ENCODE results near the gene MIA2. TPM values are rescaled to one million over a fixed set of nuclear protein-coding genes. Genes with fewer than 3 reads are reported as not detected.

Gene MIA2
- total RNA-seq, 1 donor from 2014 or later: 19.8 TPM

GRCh38 chr14:39264057-39264456, 30.3 kb downstream of the MIA2 start:
- DNase-seq (ENCODE audit: low spot score): no peak
- Mint-ChIP-seq H3K27me3 (ENCODE audit: unreplicated experiment) (peaks cover 12% of the 10 kb centered on the region), H3K4me1 (ENCODE audit: unreplicated experiment) (peaks cover 20% of the 10 kb centered on the region), H3K9me3 (ENCODE audit: unreplicated experiment) (no peaks in the 10 kb centered on the region), H3K36me3 (ENCODE audit: low read depth, unreplicated experiment) (peaks cover 4% of the 10 kb centered on the region), H3K27ac (ENCODE audit: unreplicated experiment) (no peak overlapping the region), H3K4me3 (ENCODE audit: unreplicated experiment) (peak overlapping the region; percentile 29)
- no peak for TF ChIP-seq CTCF (IDR thresholded peaks at IDR 0.05; ENCODE audit: unreplicated experiment)

DNA sequence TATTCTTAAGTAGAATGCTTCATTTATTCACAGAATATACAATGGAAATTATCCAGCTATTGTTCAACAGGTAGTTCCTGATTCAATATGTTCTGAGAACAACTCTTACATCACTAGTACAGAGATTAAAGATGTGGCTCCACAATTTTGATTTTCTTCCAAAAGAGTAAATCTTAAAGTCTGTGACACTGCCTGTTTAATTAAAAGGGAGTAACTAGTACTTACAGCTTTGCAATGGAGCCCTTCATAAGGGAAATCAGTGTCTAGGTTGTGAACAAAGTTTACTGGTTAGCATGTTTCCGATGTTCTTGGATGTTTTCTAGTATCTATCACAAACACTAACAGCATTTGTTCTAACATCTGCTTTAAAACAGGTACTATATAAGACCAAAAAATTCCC, 30.8 kb downstream of the MIA2 start:
- Mint-ChIP-seq H3K4me1 (ENCODE audit: unreplicated experiment) (peaks cover 20% of the 10 kb centered on the region), H3K27me3 (ENCODE audit: unreplicated experiment) (peaks cover 12% of the 10 kb centered on the region), H3K4me3 (ENCODE audit: unreplicated experiment) (no peak overlapping the region), H3K27ac (ENCODE audit: unreplicated experiment) (no peak overlapping the region), H3K9me3 (ENCODE audit: unreplicated experiment) (no peaks in the 10 kb centered on the region), H3K36me3 (ENCODE audit: low read depth, unreplicated experiment) (peaks cover 4% of the 10 kb centered on the region)
- TF ChIP-seq CTCF (IDR thresholded peaks at IDR 0.05; ENCODE audit: unreplicated experiment): no peak
- no peak for DNase-seq (ENCODE audit: low spot score)

GRCh38 chr14:39265033-39265432, 31.3 kb downstream of the MIA2 start:
- H3K9me3 Mint-ChIP-seq (ENCODE audit: unreplicated experiment): no peaks in the 10 kb centered on the region
- peaks cover 20% of the 10 kb centered on the region for H3K4me1 Mint-ChIP-seq (ENCODE audit: unreplicated experiment)
- H3K36me3 Mint-ChIP-seq (ENCODE audit: low read depth, unreplicated experiment): peaks cover 4% of the 10 kb centered on the region
- peak overlapping the region; percentile 20 for H3K4me3 Mint-ChIP-seq (ENCODE audit: unreplicated experiment)
- TF ChIP-seq CTCF (IDR thresholded peaks at IDR 0.05; ENCODE audit: unreplicated experiment): no peak
- H3K27me3 Mint-ChIP-seq (ENCODE audit: unreplicated experiment): peaks cover 12% of the 10 kb centered on the region
- peak overlapping the region; percentile 55 for H3K27ac Mint-ChIP-seq (ENCODE audit: unreplicated experiment)
- no peak for DNase-seq (ENCODE audit: low spot score)

- H3K27ac Mint-ChIP-seq (ENCODE audit: unreplicated experiment): peak overlapping the region; percentile 96
- peaks cover 20% of the 10 kb centered on the region for H3K4me1 Mint-ChIP-seq (ENCODE audit: unreplicated experiment)
- no peak for TF ChIP-seq CTCF (IDR thresholded peaks at IDR 0.05; ENCODE audit: unreplicated experiment)
- H3K9me3 Mint-ChIP-seq (ENCODE audit: unreplicated experiment): no peaks in the 10 kb centered on the region
- peaks cover 4% of the 10 kb centered on the region for H3K36me3 Mint-ChIP-seq (ENCODE audit: low read depth, unreplicated experiment)
- H3K4me3 Mint-ChIP-seq (ENCODE audit: unreplicated experiment): peak overlapping the region; percentile 90
- no peak for DNase-seq (ENCODE audit: low spot score)
- peaks cover 12% of the 10 kb centered on the region for H3K27me3 Mint-ChIP-seq (ENCODE audit: unreplicated experiment)
These were observed 32.2 kb downstream of the MIA2 start for GRCh38 chr14:39265806-39266524.

- peaks cover 20% of the 10 kb centered on the region for H3K4me1 Mint-ChIP-seq (ENCODE audit: unreplicated experiment)
- H3K27me3 Mint-ChIP-seq (ENCODE audit: unreplicated experiment): peaks cover 12% of the 10 kb centered on the region
- peak; percentile 62 for DNase-seq (ENCODE audit: low spot score)
- peaks cover 4% of the 10 kb centered on the region for H3K36me3 Mint-ChIP-seq (ENCODE audit: low read depth, unreplicated experiment)
- H3K9me3 Mint-ChIP-seq (ENCODE audit: unreplicated experiment): no peaks in the 10 kb centered on the region
- peak overlapping the region; percentile 96 for H3K27ac Mint-ChIP-seq (ENCODE audit: unreplicated experiment)
- TF ChIP-seq CTCF (IDR thresholded peaks at IDR 0.05; ENCODE audit: unreplicated experiment): no peak
- H3K4me3 Mint-ChIP-seq (ENCODE audit: unreplicated experiment): peak overlapping the region; percentile 90
These were observed 32.8 kb downstream of the MIA2 start for GRCh38 chr14:39266525-39266870.

All from endothelial cell (in vitro differentiated cells).